ENCODE measurements around the gene KCNN2.

- TF ChIP-seq POLR2A (IDR thresholded peaks at IDR 0.05): no peak
- TF ChIP-seq, protein P1, sequence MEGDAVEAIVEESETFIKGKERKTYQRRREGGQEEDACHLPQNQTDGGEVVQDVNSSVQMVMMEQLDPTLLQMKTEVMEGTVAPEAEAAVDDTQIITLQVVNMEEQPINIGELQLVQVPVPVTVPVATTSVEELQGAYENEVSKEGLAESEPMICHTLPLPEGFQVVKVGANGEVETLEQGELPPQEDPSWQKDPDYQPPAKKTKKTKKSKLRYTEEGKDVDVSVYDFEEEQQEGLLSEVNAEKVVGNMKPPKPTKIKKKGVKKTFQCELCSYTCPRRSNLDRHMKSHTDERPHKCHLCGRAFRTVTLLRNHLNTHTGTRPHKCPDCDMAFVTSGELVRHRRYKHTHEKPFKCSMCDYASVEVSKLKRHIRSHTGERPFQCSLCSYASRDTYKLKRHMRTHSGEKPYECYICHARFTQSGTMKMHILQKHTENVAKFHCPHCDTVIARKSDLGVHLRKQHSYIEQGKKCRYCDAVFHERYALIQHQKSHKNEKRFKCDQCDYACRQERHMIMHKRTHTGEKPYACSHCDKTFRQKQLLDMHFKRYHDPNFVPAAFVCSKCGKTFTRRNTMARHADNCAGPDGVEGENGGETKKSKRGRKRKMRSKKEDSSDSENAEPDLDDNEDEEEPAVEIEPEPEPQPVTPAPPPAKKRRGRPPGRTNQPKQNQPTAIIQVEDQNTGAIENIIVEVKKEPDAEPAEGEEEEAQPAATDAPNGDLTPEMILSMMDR (IDR thresholded peaks at IDR 0.05): no peak
Measured at GRCh38 chr5:114450437-114450836, 88.6 kb downstream of the KCNN2 start.
